GM21528 (cell line): ENCODE measurements around the gene HEXA.

Experiments used
- ATAC-seq: cut with Tn5 transposase; IDR thresholded peaks from one replicate; pipeline ENCODE4 v1.9.1; 2021; ENCODE audit warnings: mild to moderate bottlenecking, moderate library complexity; ENCODE audit not compliant: unreplicated experiment, low FRiP score

Gene HEXA

GRCh38 chr15:72331021-72331420, 44.8 kb downstream of the HEXA start:
- ATAC-seq, result no peak

- ATAC-seq, result no peak
Observed at GRCh38 chr15:72323752-72324151, 52.1 kb downstream of the HEXA start.

- peak; percentile 49 for ATAC-seq
Observed at GRCh38 chr15:72319985-72320671, 55.7 kb downstream of the HEXA start, which contains the start of gene CELF6. Gene CELF6 (minus strand): TSS chr15:72320157. CDS start chr15:72319874, 283 bp downstream.

GRCh38 chr15:72319360-72319984, 56.3 kb downstream of the HEXA start:
- ATAC-seq, result peak; percentile 9

- no peak for ATAC-seq
Observed at GRCh38 chr15:72318408-72318942, 57.3 kb downstream of the HEXA start.

- ATAC-seq, result no peak
Observed at GRCh38 chr15:72315706-72316370, 60.0 kb downstream of the HEXA start.

- ATAC-seq, result no peak
Observed at GRCh38 chr15:72313881-72314280, 61.9 kb downstream of the HEXA start.

GRCh38 chr15:72313448-72313840, 62.4 kb downstream of the HEXA start:
- ATAC-seq, result no peak

- no peak for ATAC-seq
Observed at GRCh38 chr15:72312605-72313447, 63.0 kb downstream of the HEXA start.

GRCh38 chr15:72307026-72307425, 68.8 kb downstream of the HEXA start:
- no peak for ATAC-seq

GRCh38 chr15:72306211-72306785, 69.5 kb downstream of the HEXA start:
- no peak for ATAC-seq

- no peak for ATAC-seq
Observed at GRCh38 chr15:72304596-72304995, 71.2 kb downstream of the HEXA start.

GRCh38 chr15:72302955-72303354, 72.9 kb downstream of the HEXA start:
- ATAC-seq, result no peak
